ENCODE data around the gene GID8. TPM values are rescaled to one million over a fixed set of nuclear protein-coding genes. Genes with fewer than 3 reads are reported as not detected.

The GID8 gene
- total and polyA plus RNA-seq, 4 experiments from 2014 or later = 11.2 to 47.8 (median 31.7) TPM

GRCh38 chr20:62937268-62938104, 461 bp upstream of the GID8 start:
- H3K4me3 ChIP-seq (ENCODE audit: low read length in 2 of 2) = peak overlapping the region; percentile 84 to 89
- ChIA-PET CTCF (ENCODE audit: partially characterized antibody) (interaction anchor here (0.9 to 2.8 kb wide), 7 partner anchors 10 to 72 kb away, joined by 3 to 11 read pairs (median 3); no protein-coding TSS in a partner anchor), POLR2A (ENCODE audit: partially characterized antibody) (interaction anchor here (0.6 to 6.6 kb wide), 16 partner anchors 11 to 143 kb away, joined by 3 to 126 read pairs (median 6); partner anchors contain the start of genes DIDO1, SLC17A9 and TCFL5)
- Mint-ChIP-seq H3K9me3 (peaks cover 0 to 3% (median 0%) of the 10 kb centered on the region in 8 donors), H3K27ac (peak overlapping the region; percentile 92 to 98 (median 96)), H3K27me3 (no peaks in the 10 kb centered on the region), H3K36me3 (peaks cover 7 to 37% of the 10 kb centered on the region in 2 donors), H3K4me3 (peak overlapping the region in 7 of 8 donors; percentile 91 to 99 (median 95)), H3K4me1 (peaks cover 26 to 46% (median 37%) of the 10 kb centered on the region in 4 donors)
- intact Hi-C loops (cut with micrococcal nuclease) = loop anchor here (1.0 to 2.0 kb wide), 3 partner anchors 11 to 17 kb away; partner anchors contain the start of gene DIDO1
- H3K27me3 ChIP-seq (ENCODE audit: insufficient read depth, low read length) = no peaks in the 10 kb centered on the region
- H3K9me3 ChIP-seq (ENCODE audit: control insufficient read depth in 1 of 2, low read length in 2 of 2) = no peaks in the 10 kb centered on the region
- peak; percentile 96 to 98 (median 97) for DNase-seq
- H3K36me3 ChIP-seq (ENCODE audit: insufficient read depth, low read length) = peaks cover 11% of the 10 kb centered on the region
- H3K4me1 ChIP-seq (ENCODE audit: insufficient read depth, low read length) = peaks cover 71% of the 10 kb centered on the region
- H3K27ac ChIP-seq (ENCODE audit: low read depth, low read length) = peak overlapping the region; percentile 86

GRCh38 chr20:62940875-62941274, 2.9 kb downstream of the GID8 start:
- Histone ChIP-seq H3K9me3 (ENCODE audit: control insufficient read depth in 1 of 2, low read length in 2 of 2) (no peaks in the 10 kb centered on the region), H3K27me3 (ENCODE audit: insufficient read depth, low read length) (no peaks in the 10 kb centered on the region), H3K4me1 (ENCODE audit: insufficient read depth, low read length) (peaks cover 39% of the 10 kb centered on the region), H3K36me3 (ENCODE audit: insufficient read depth, low read length) (peaks cover 41% of the 10 kb centered on the region), H3K4me3 (ENCODE audit: low read length in 2 of 2) (no peak overlapping the region), H3K27ac (ENCODE audit: low read depth, low read length) (no peak overlapping the region)
- Mint-ChIP-seq H3K9me3 (peaks cover 0 to 3% (median 0%) of the 10 kb centered on the region in 8 donors), H3K4me1 (peaks cover 24 to 51% (median 35%) of the 10 kb centered on the region in 4 donors), H3K27ac (peak overlapping the region in 1 of 7 donors; percentile 46), H3K27me3 (no peaks in the 10 kb centered on the region), H3K4me3 (peak overlapping the region in 1 of 8 donors; percentile 20), H3K36me3 (peaks cover 29 to 61% of the 10 kb centered on the region in 2 donors)
- ChIA-PET CTCF (ENCODE audit: partially characterized antibody) (interaction anchor here (0.7 kb wide), 1 partner anchor 13 kb away, joined by 3 read pairs; no protein-coding TSS in a partner anchor), POLR2A (ENCODE audit: partially characterized antibody) (interaction anchor here (1.3 kb wide), 1 partner anchor 14 kb away, joined by 4 read pairs; no protein-coding TSS in a partner anchor)
- DNase-seq = no peak
- intact Hi-C loops (cut with micrococcal nuclease) = no loop called here

GRCh38 chr20:62941792-62942191, 3.8 kb downstream of the GID8 start:
- no peak overlapping the region for H3K4me3 ChIP-seq (ENCODE audit: low read length in 2 of 2)
- H3K27ac ChIP-seq (ENCODE audit: low read depth, low read length) = no peak overlapping the region
- peaks cover 0 to 3% (median 0%) of the 10 kb centered on the region in 8 donors for H3K9me3 Mint-ChIP-seq
- H3K4me3 Mint-ChIP-seq = no peak overlapping the region
- H3K27me3 Mint-ChIP-seq = no peaks in the 10 kb centered on the region
- H3K27ac Mint-ChIP-seq = peak overlapping the region in 2 of 7 donors; percentile 25 to 62
- H3K4me1 ChIP-seq (ENCODE audit: insufficient read depth, low read length) = peaks cover 30% of the 10 kb centered on the region
- no peaks in the 10 kb centered on the region for H3K9me3 ChIP-seq (ENCODE audit: control insufficient read depth in 1 of 2, low read length in 2 of 2)
- H3K4me1 Mint-ChIP-seq = peaks cover 23 to 49% (median 34%) of the 10 kb centered on the region in 4 donors
- CTCF ChIA-PET (ENCODE audit: partially characterized antibody) = no interaction called here
- POLR2A ChIA-PET (ENCODE audit: partially characterized antibody) = interaction anchor here (1.0 to 1.3 kb wide), 2 partner anchors 15 to 17 kb away, joined by 3 to 4 read pairs; no protein-coding TSS in a partner anchor
- H3K36me3 Mint-ChIP-seq = peaks cover 29 to 69% of the 10 kb centered on the region in 2 donors
- no peak for DNase-seq
- peaks cover 50% of the 10 kb centered on the region for H3K36me3 ChIP-seq (ENCODE audit: insufficient read depth, low read length)
- H3K27me3 ChIP-seq (ENCODE audit: insufficient read depth, low read length) = no peaks in the 10 kb centered on the region
- intact Hi-C loops (cut with micrococcal nuclease) = no loop called here

GRCh38 chr20:62942456-62942855, 4.5 kb downstream of the GID8 start:
- peak overlapping the region in 1 of 7 donors; percentile 38 for H3K27ac Mint-ChIP-seq
- Histone ChIP-seq H3K36me3 (ENCODE audit: insufficient read depth, low read length) (peaks cover 57% of the 10 kb centered on the region), H3K9me3 (ENCODE audit: control insufficient read depth in 1 of 2, low read length in 2 of 2) (no peaks in the 10 kb centered on the region), H3K4me1 (ENCODE audit: insufficient read depth, low read length) (peaks cover 26% of the 10 kb centered on the region), H3K27me3 (ENCODE audit: insufficient read depth, low read length) (no peaks in the 10 kb centered on the region), H3K27ac (ENCODE audit: low read depth, low read length) (no peak overlapping the region), H3K4me3 (ENCODE audit: low read length in 2 of 2) (no peak overlapping the region)
- ChIA-PET CTCF (ENCODE audit: partially characterized antibody) (no interaction called here), POLR2A (ENCODE audit: partially characterized antibody) (interaction anchor here (1.0 kb wide), 1 partner anchor 17 kb away, joined by 3 read pairs; no protein-coding TSS in a partner anchor)
- H3K9me3 Mint-ChIP-seq = peaks cover 0 to 3% (median 0%) of the 10 kb centered on the region in 8 donors
- no peaks in the 10 kb centered on the region for H3K27me3 Mint-ChIP-seq
- no peak overlapping the region for H3K4me3 Mint-ChIP-seq
- peaks cover 19 to 42% (median 29%) of the 10 kb centered on the region in 4 donors for H3K4me1 Mint-ChIP-seq
- intact Hi-C loops (cut with micrococcal nuclease) = no loop called here
- peaks cover 34 to 72% of the 10 kb centered on the region in 2 donors for H3K36me3 Mint-ChIP-seq
- no peak for DNase-seq

GRCh38 chr20:62943396-62943795, 5.4 kb downstream of the GID8 start:
- ChIA-PET CTCF (ENCODE audit: partially characterized antibody) (no interaction called here), POLR2A (ENCODE audit: partially characterized antibody) (interaction anchor here (1.9 to 2.2 kb wide), 2 partner anchors 11 to 16 kb away, joined by 4 to 6 read pairs; no protein-coding TSS in a partner anchor)
- Mint-ChIP-seq H3K4me1 (peaks cover 19 to 36% (median 27%) of the 10 kb centered on the region in 4 donors), H3K9me3 (peaks cover 0 to 2% (median 0%) of the 10 kb centered on the region in 8 donors), H3K27ac (no peak overlapping the region), H3K36me3 (peaks cover 41 to 77% of the 10 kb centered on the region in 2 donors), H3K4me3 (no peak overlapping the region), H3K27me3 (no peaks in the 10 kb centered on the region)
- intact Hi-C loops (cut with micrococcal nuclease) = no loop called here
- Histone ChIP-seq H3K4me1 (ENCODE audit: insufficient read depth, low read length) (peaks cover 26% of the 10 kb centered on the region), H3K27ac (ENCODE audit: low read depth, low read length) (no peak overlapping the region), H3K36me3 (ENCODE audit: insufficient read depth, low read length) (peaks cover 64% of the 10 kb centered on the region), H3K27me3 (ENCODE audit: insufficient read depth, low read length) (no peaks in the 10 kb centered on the region), H3K9me3 (ENCODE audit: control insufficient read depth in 1 of 2, low read length in 2 of 2) (no peaks in the 10 kb centered on the region), H3K4me3 (ENCODE audit: low read length in 2 of 2) (no peak overlapping the region)
- no peak for DNase-seq

- intact Hi-C loops (cut with micrococcal nuclease) = no loop called here
- H3K4me3 ChIP-seq (ENCODE audit: low read length in 2 of 2) = no peak overlapping the region
- Mint-ChIP-seq H3K36me3 (peaks cover 48 to 75% of the 10 kb centered on the region in 2 donors), H3K4me3 (no peak overlapping the region), H3K27me3 (no peaks in the 10 kb centered on the region), H3K27ac (no peak overlapping the region), H3K9me3 (no peaks in the 10 kb centered on the region), H3K4me1 (peaks cover 13 to 28% (median 21%) of the 10 kb centered on the region in 4 donors)
- POLR2A ChIA-PET (ENCODE audit: partially characterized antibody) = interaction anchor here (1.9 to 2.2 kb wide), 2 partner anchors 10 to 17 kb away, joined by 4 to 6 read pairs; no protein-coding TSS in a partner anchor
- no peak overlapping the region for H3K27ac ChIP-seq (ENCODE audit: low read depth, low read length)
- no peak for DNase-seq
- H3K36me3 ChIP-seq (ENCODE audit: insufficient read depth, low read length) = peaks cover 64% of the 10 kb centered on the region
- no peaks in the 10 kb centered on the region for H3K9me3 ChIP-seq (ENCODE audit: control insufficient read depth in 1 of 2, low read length in 2 of 2)
- H3K4me1 ChIP-seq (ENCODE audit: insufficient read depth, low read length) = peaks cover 19% of the 10 kb centered on the region
- CTCF ChIA-PET (ENCODE audit: partially characterized antibody) = interaction anchor here (0.7 to 1.4 kb wide), 2 partner anchors 45 to 57 kb away, joined by 3 read pairs; no protein-coding TSS in a partner anchor
- H3K27me3 ChIP-seq (ENCODE audit: insufficient read depth, low read length) = no peaks in the 10 kb centered on the region
Observed at GRCh38 chr20:62944184-62944583, 6.2 kb downstream of the GID8 start.

Data from CD4-positive, alpha-beta memory T cell (primary cell).